Activated T-cell treated with anti-CD3 and anti-CD28 coated beads for 4 hours (primary cell): ENCODE results near the gene TMEM51.

Source experiments
- DNase-seq: peaks from one replicate; pipeline ENCODE4 v3.0.0-alpha.2; 2020

TMEM51 gene

GRCh38 chr1:15201221-15201620 lies 47.7 kb downstream of the TMEM51 start:
- DNase-seq: no peak

GRCh38 chr1:15201849-15202551 lies 48.5 kb downstream of the TMEM51 start:
- no peak for DNase-seq

GRCh38 chr1:15204931-15205330 lies 51.4 kb downstream of the TMEM51 start:
- DNase-seq: no peak

GRCh38 chr1:15205586-15206346 lies 52.2 kb downstream of the TMEM51 start:
- no peak for DNase-seq

GRCh38 chr1:15206418-15207030 lies 53.0 kb downstream of the TMEM51 start:
- no peak for DNase-seq

GRCh38 chr1:15207031-15207828 lies 53.7 kb downstream of the TMEM51 start:
- no peak for DNase-seq

- DNase-seq: no peak
Observed at GRCh38 chr1:15207829-15208429, 54.4 kb downstream of the TMEM51 start.

- no peak for DNase-seq
Observed at GRCh38 chr1:15210651-15211375, 57.3 kb downstream of the TMEM51 start.

- DNase-seq: no peak
Observed at GRCh38 chr1:15211424-15211823, 57.9 kb downstream of the TMEM51 start.

GRCh38 chr1:15212216-15212953 lies 58.8 kb downstream of the TMEM51 start:
- no peak for DNase-seq

GRCh38 chr1:15212954-15213291 lies 59.4 kb downstream of the TMEM51 start:
- DNase-seq: no peak

GRCh38 chr1:15213341-15213821 lies 59.8 kb downstream of the TMEM51 start:
- no peak for DNase-seq

- DNase-seq: no peak
Observed at GRCh38 chr1:15214527-15214926, 61.0 kb downstream of the TMEM51 start.

GRCh38 chr1:15215116-15215515 lies 61.6 kb downstream of the TMEM51 start:
- DNase-seq: no peak

- DNase-seq: no peak
Observed at GRCh38 chr1:15217654-15218053, 64.1 kb downstream of the TMEM51 start.

- no peak for DNase-seq
Observed at GRCh38 chr1:15218287-15219279, 65.0 kb downstream of the TMEM51 start.

GRCh38 chr1:15219280-15220023 lies 65.9 kb downstream of the TMEM51 start:
- no peak for DNase-seq

- no peak for DNase-seq
Observed at GRCh38 chr1:15220024-15220392, 66.5 kb downstream of the TMEM51 start.

GRCh38 chr1:15220825-15221431 lies 67.4 kb downstream of the TMEM51 start:
- DNase-seq: no peak
